Kasumi-1 (cell line): ENCODE measurements around the gene GNAL.
A peak's percentile ranks its signal among the peaks of the same experiment; 100 is the strongest.
"Not testable (repeated sequence)": the region's sequence is repeated elsewhere in the genome, so short reads cannot be mapped to it uniquely, and the experiment has no call there.

ENCODE experiments used
- DNase-seq, 2 experiments: peaks; one replicate each; lab custom pipeline; 2025; lab: John Stamatoyannopoulos, UW

GNAL gene

GRCh38 chr18:11906926-11907874, 218.1 kb downstream of the GNAL start:
- DNase-seq = no peak

- DNase-seq = peak; percentile 87 to 89
Measured at GRCh38 chr18:11908182-11909060, 219.4 kb downstream of the GNAL start, which contains the start of gene MPPE1. TSS of gene MPPE1 (minus strand) at chr18:11908317. CDS start at chr18:11897264, 11,053 bp downstream.

- peak in 1 of 2 experiments; percentile 49 for DNase-seq
Measured at GRCh38 chr18:11909061-11909455, 220.0 kb downstream of the GNAL start.

DNA sequence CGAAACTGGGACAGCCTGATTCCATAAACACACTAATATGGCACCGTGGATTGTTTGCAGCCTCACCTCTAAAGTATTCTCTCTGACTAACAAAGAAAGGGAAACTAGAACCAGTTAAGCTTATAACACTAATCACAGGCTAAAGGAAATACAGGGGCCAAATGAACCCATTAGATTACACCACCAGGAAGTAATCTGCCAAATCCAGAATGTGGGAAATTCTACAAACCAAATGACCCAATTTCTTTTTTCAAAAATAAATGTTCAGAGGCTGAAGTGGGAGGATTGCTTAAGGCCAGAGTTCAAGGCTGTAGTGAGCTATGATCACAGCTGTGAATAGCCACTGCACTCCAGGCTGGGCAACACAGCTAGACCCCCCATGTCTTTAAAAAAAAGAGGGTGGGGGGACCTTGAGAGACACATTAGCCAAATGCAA, 220.5 kb downstream of the GNAL start:
- DNase-seq = peak in 1 of 2 experiments; percentile 8

DNA sequence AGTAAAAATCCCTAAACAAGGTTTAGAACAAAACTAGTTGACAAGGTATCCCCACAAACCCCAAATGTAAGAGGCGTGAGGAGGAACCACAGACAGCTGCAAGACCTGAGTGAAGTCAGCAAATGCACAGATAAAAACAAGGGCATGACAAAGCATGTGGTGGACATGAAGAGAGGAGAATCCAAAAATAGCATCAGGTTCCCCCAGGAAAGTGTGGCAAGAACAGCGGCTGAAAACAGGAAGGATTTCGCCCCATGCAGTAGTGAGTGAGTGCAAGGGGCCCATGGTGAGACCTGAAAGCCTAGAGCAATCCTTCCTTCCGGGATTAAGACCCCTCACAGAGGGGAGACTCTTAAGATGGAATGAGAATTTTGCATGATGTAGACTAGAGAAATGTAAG, 227.8 kb downstream of the GNAL start:
- DNase-seq = peak; percentile 83 to 86

DNA sequence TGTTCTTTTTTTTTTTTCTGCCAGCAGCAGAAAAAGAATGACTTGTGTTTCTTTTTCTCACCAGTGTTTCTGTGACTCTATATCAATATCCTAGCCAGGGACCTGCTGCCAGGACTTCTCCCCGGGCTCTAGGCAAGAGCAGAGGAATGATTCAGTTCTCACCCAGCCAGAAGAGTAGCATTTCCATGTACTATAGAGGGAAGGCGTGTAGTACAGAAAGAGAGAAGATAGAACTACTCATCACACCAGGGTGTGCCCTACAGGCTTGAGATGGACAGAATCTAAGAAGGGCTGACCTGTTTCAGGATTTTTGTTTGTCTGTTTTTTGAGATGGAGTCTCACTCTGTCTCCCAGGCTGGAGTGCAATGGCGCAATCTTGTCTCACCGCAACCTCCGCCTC, 230.5 kb downstream of the GNAL start:
- not testable (repeated sequence) for DNase-seq

DNA sequence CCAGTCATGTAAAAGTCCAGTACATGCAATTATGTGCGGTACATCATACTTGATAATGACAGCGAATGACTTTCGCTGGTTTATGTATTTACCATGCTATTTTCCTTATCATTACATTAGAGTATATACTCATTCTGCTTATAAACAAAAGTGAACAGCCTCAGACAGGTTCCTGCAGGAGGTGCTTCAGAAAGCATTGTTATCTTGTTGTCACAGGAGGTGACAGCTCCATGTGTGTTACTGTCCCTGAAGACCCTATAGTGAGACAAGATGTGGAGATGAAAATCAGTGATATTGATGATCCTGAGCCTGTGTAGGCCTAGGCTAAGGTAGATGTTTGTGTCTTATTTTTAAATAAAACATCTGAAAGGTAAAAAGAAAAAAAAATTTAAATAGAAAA, 234.4 kb downstream of the GNAL start:
- no peak for DNase-seq

- DNase-seq = no peak
Measured at GRCh38 chr18:11925800-11926481, 236.9 kb downstream of the GNAL start.

- no peak for DNase-seq
Measured at GRCh38 chr18:11927497-11927896, 238.4 kb downstream of the GNAL start.

DNA sequence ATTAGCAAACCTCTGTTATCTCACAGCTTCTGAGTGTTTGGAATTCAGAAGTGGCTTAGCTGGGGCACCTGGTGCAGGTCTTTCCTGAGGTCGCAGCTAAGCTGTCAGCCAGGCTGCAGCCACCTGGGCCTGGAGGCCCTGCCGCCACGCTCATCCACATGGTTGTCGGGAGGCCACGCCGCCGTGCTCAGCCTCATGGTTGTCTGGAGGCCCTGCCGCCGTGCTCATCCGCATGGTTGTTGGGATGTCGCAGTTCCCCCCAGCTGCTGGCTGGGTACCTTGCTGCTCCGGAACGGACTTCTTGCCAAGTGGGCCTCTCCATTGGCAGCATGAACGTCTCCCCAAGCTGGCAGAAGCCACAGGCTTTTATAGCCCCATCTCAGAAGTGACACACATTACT, 243.3 kb downstream of the GNAL start:
- no peak for DNase-seq
